Aorta (tissue), 5 donors: Measurements from ENCODE around the gene VRTN. TPM values are rescaled to one million over a fixed set of nuclear protein-coding genes. Genes with fewer than 3 reads are reported as not detected.
A peak's percentile ranks its signal among the peaks of the same experiment; 100 is the strongest.
"Not testable (repeated sequence)": the region's sequence is repeated elsewhere in the genome, so short reads cannot be mapped to it uniquely, and the experiment has no call there.

Source experiments
- ATAC-seq: fragments of 200-7000 bp; cut with Tn5 transposase; one replicate; pipeline ENCODE4 v1.9.1; 2022; ENCODE audit warnings: moderate library complexity; ENCODE audit not compliant: low FRiP score
- DNase-seq, 2 donors: peaks; one replicate each; pipeline ENCODE4 v3.0.0-alpha.2; 2020
- H3K27ac ChIP-seq, 2 donors: one replicate each; pipeline ENCODE4 v1.5.1; 2013; ENCODE audit warnings: low read length in 2 of 2, mild to moderate bottlenecking in 2 of 2, moderate library complexity in 2 of 2, control low read depth in 1 of 2, inconsistent platforms in 1 of 2, low read depth in 1 of 2
- H3K27me3 ChIP-seq, 2 donors: one replicate each; pipeline ENCODE4 v1.6.1; 2013; ENCODE audit warnings: control low read depth in 1 of 2, low read length in 1 of 2, mild to moderate bottlenecking in 1 of 2, moderate library complexity in 1 of 2; ENCODE audit not compliant: insufficient read depth in 2 of 2, control insufficient read depth in 1 of 2
- H3K36me3 ChIP-seq, 2 donors: one replicate each; pipeline ENCODE4 v1.6.1; 2013; ENCODE audit warnings: control low read depth in 1 of 2, low read length in 1 of 2, mild to moderate bottlenecking in 1 of 2; ENCODE audit not compliant: insufficient read depth in 2 of 2, control insufficient read depth in 1 of 2
- H3K4me1 ChIP-seq, 2 donors: one replicate each; pipeline ENCODE4 v1.6.1; 2013; ENCODE audit warnings: low read length in 2 of 2, control low read depth in 1 of 2, mild to moderate bottlenecking in 1 of 2, moderate library complexity in 1 of 2; ENCODE audit not compliant: insufficient read depth in 2 of 2, control insufficient read depth in 1 of 2
- H3K4me3 ChIP-seq, 2 donors: one replicate each; pipeline ENCODE4 v1.5.1; 2013; ENCODE audit warnings: low read length in 2 of 2, control low read depth in 1 of 2, mild to moderate bottlenecking in 1 of 2
- H3K9me3 ChIP-seq: one replicate; pipeline ENCODE4 v1.6.1; 2013; ENCODE audit warnings: mild to moderate bottlenecking, low read length; ENCODE audit not compliant: control insufficient read depth
- WGBS, 2 donors: extraction: QIAGEN DNeasy Blood & Tissue Kit; methylation state at CpG; one replicate each; pipeline ENCODE4 v1.1.7; 2013; 5-methylcytosine and 5-hydroxymethylcytosine counted together
- intact Hi-C, 2 donors: fragments of 100-400 bp; cut with DNase I; formaldehyde crosslinking; loops; one replicate each; pipeline versions ENCODE4 v1.14.2 to v1.15.0; 2022
- polyA plus RNA-seq, 2 donors: library from polyadenylated mRNA; stranded (reverse); fragments of 200-250 nt; gene quantifications; one replicate each; pipeline ENCODE4 v1.2.3, GENCODE V29; 2013
- total RNA-seq, 2 donors: library from RNA; stranded (reverse); fragmentation: NEBNext Ultra II Directional; extraction: Animal tissue kit (Norgen Biotek cat#: 25700); gene quantifications; one replicate each; pipeline ENCODE4 v1.2.1, GENCODE V29; 2021
- donor health status: healthy with polysubstance abuse.
- donor health status: Bipolar disorder and iron deficiency.
- donor health status: DM: no; HTN: no; CAD: no.
- donor health status: DM: no; HTN: no; CAD: no.
- donor health status: DM: yes; HTN: yes; CAD: no.

Gene VRTN
- total and polyA plus RNA-seq, 4 donors, result not detected

- H3K27me3 ChIP-seq, result no peaks in the 10 kb centered on the region
Measured at GRCh38 chr14:74312161-74312560, 36.1 kb upstream of the VRTN start.

GRCh38 chr14:74313601-74314000 is 34.7 kb upstream of the VRTN start:
- DNase-seq, result peak in 1 of 2 donors; percentile 7
- H3K36me3 ChIP-seq, result no peaks in the 10 kb centered on the region
- H3K4me3 ChIP-seq, result no peak overlapping the region
- H3K9me3 ChIP-seq, result no peaks in the 10 kb centered on the region
- H3K27me3 ChIP-seq, result no peaks in the 10 kb centered on the region
- no peaks in the 10 kb centered on the region for H3K4me1 ChIP-seq
- 70 to 75% methylated on average over 5 of the region's 5 CpGs for WGBS, 2 donors
- no peak overlapping the region for H3K27ac ChIP-seq
- ATAC-seq, result no peak
- intact Hi-C loops, result no loop called here

More at GRCh38 chr14:74312161-74312560, 36.1 kb upstream of the VRTN start:
- H3K9me3 ChIP-seq, result no peaks in the 10 kb centered on the region
- ATAC-seq (no peak), DNase-seq (no peak)
- H3K36me3 ChIP-seq, result no peaks in the 10 kb centered on the region
- no peaks in the 10 kb centered on the region for H3K4me1 ChIP-seq
- no peak overlapping the region for H3K4me3 ChIP-seq
- 72 to 79% methylated on average over 2 of the region's 2 CpGs for WGBS, 2 donors
- no peak overlapping the region for H3K27ac ChIP-seq
- intact Hi-C loops, result no loop called here

GRCh38 chr14:74314576-74314975 is 33.7 kb upstream of the VRTN start:
- Histone ChIP-seq H3K4me3 (no peak overlapping the region), H3K27me3 (no peaks in the 10 kb centered on the region), H3K9me3 (no peaks in the 10 kb centered on the region), H3K4me1 (no peaks in the 10 kb centered on the region), H3K36me3 (no peaks in the 10 kb centered on the region), H3K27ac (no peak overlapping the region)
- WGBS, 2 donors, result 76 to 87% methylated on average over 4 of the region's 4 CpGs
- intact Hi-C loops, result no loop called here
- DNase-seq (no peak), ATAC-seq (no peak)

- intact Hi-C loops, result no loop called here
- Histone ChIP-seq H3K27me3 (no peaks in the 10 kb centered on the region), H3K4me1 (no peaks in the 10 kb centered on the region), H3K27ac (no peak overlapping the region), H3K36me3 (no peaks in the 10 kb centered on the region), H3K4me3 (no peak overlapping the region), H3K9me3 (no peaks in the 10 kb centered on the region)
- DNase-seq (no peak), ATAC-seq (no peak)
- 59 to 60% methylated on average over 3 of the region's 3 CpGs for WGBS, 2 donors
Measured at GRCh38 chr14:74324931-74325361, 23.3 kb upstream of the VRTN start.

GRCh38 chr14:74325446-74325845 is 22.8 kb upstream of the VRTN start:
- Histone ChIP-seq H3K27me3 (no peaks in the 10 kb centered on the region), H3K4me1 (no peaks in the 10 kb centered on the region), H3K4me3 (no peak overlapping the region), H3K27ac (no peak overlapping the region), H3K36me3 (no peaks in the 10 kb centered on the region), H3K9me3 (no peaks in the 10 kb centered on the region)
- WGBS, 2 donors, result 73 to 80% methylated on average over 3 of the region's 3 CpGs
- intact Hi-C loops, result no loop called here
- DNase-seq (no peak), ATAC-seq (no peak)

- ATAC-seq, result no peak
- DNase-seq, result no peak
- no peak overlapping the region for H3K4me3 ChIP-seq
- no peak overlapping the region for H3K27ac ChIP-seq
- H3K36me3 ChIP-seq, result no peaks in the 10 kb centered on the region
- H3K4me1 ChIP-seq, result no peaks in the 10 kb centered on the region
- H3K9me3 ChIP-seq, result no peaks in the 10 kb centered on the region
- WGBS, 2 donors, result 26 to 29% methylated on average over 10 of the region's 10 CpGs
- no peaks in the 10 kb centered on the region for H3K27me3 ChIP-seq
- intact Hi-C loops, result no loop called here
Measured at GRCh38 chr14:74326369-74327152, 21.7 kb upstream of the VRTN start.

GRCh38 chr14:74329950-74330552 is 18.2 kb upstream of the VRTN start:
- intact Hi-C loops, ATAC-seq, H3K9me3 ChIP-seq, H3K36me3 ChIP-seq, H3K27ac ChIP-seq, H3K4me1 ChIP-seq, H3K4me3 ChIP-seq, H3K27me3 ChIP-seq, DNase-seq: not testable (repeated sequence)
- WGBS, 2 donors, result 83 to 89% methylated on average over 7 to 9 of the region's 9 CpGs

GRCh38 chr14:74333909-74334308 is 14.4 kb upstream of the VRTN start:
- ATAC-seq (no peak), DNase-seq (no peak)
- H3K36me3 ChIP-seq, result no peaks in the 10 kb centered on the region
- no peaks in the 10 kb centered on the region for H3K27me3 ChIP-seq
- intact Hi-C loops, result no loop called here
- 71 to 82% methylated on average over 4 of the region's 4 CpGs for WGBS, 2 donors
- H3K4me3 ChIP-seq, result no peak overlapping the region
- no peak overlapping the region for H3K27ac ChIP-seq
- no peaks in the 10 kb centered on the region for H3K4me1 ChIP-seq
- H3K9me3 ChIP-seq, result no peaks in the 10 kb centered on the region

- Histone ChIP-seq H3K4me3 (no peak overlapping the region), H3K36me3 (no peaks in the 10 kb centered on the region), H3K9me3 (no peaks in the 10 kb centered on the region), H3K27me3 (no peaks in the 10 kb centered on the region), H3K27ac (no peak overlapping the region), H3K4me1 (no peaks in the 10 kb centered on the region)
- intact Hi-C loops, result no loop called here
- DNase-seq (no peak), ATAC-seq (no peak)
- WGBS, 2 donors, result 62 to 64% methylated on average over 2 of the region's 2 CpGs
Measured at GRCh38 chr14:74346341-74346740, 1.9 kb upstream of the VRTN start.
